H1 (cell line): ENCODE measurements around the gene DUS1L. TPM values are rescaled to one million over a fixed set of nuclear protein-coding genes. Genes with fewer than 3 reads are reported as not detected.

Experiments used
- CTCF ChIA-PET: fragments of 300-600 bp; sonication (Branson Sonifier 250); formaldehyde crosslinking; loops from one replicate; lab custom pipeline; 2021; ENCODE audit not compliant: partially characterized antibody; lab: Charles Lee
- POLR2A ChIA-PET: fragments of 300-600 bp; sonication (Branson Sonifier 250); formaldehyde crosslinking; loops from one replicate; lab custom pipeline; 2021; ENCODE audit warnings: inconsistent platforms; ENCODE audit not compliant: partially characterized antibody; lab: Charles Lee
- DNase-seq, 2 experiments: peaks; one replicate each; pipeline versions ENCODE4 v3.0.0 to v3.0.0-alpha.2; 2010 to 2022; ENCODE audit warnings: low spot score in 2 of 2, low read depth in 1 of 2, mixed read lengths in 1 of 2
- FAIRE-seq: peaks from 2 replicates; lab custom pipeline; 2011; peaks lifted over from hg19 to GRCh38; lab: Jason Lieb, UNC
- H2AFZ ChIP-seq: 2 replicates; pipeline ENCODE4 v1.8.1; 2012; ENCODE audit warnings: low read length, inconsistent platforms
- H2AK5ac ChIP-seq: 2 replicates; pipeline ENCODE4 v1.6.1; 2013; ENCODE audit warnings: low read depth, low read length
- H2BK120ac ChIP-seq: replicated peaks from 2 replicates; pipeline ENCODE3; 2013; ENCODE audit warnings: low read depth, low read length, inconsistent platforms
- H2BK12ac ChIP-seq: 2 replicates; pipeline ENCODE4 v1.6.1; 2013; ENCODE audit warnings: low read depth, low read length
- H2BK15ac ChIP-seq: 2 replicates; pipeline ENCODE4 v1.6.1; 2013; ENCODE audit warnings: low read length
- H2BK20ac ChIP-seq: 2 replicates; pipeline ENCODE4 v1.6.1; 2013; ENCODE audit warnings: low read length
- H2BK5ac ChIP-seq: 2 replicates; pipeline ENCODE4 v1.6.1; 2013; ENCODE audit warnings: low read depth, low read length
- H3K14ac ChIP-seq: 2 replicates; pipeline ENCODE4 v1.6.1; 2013; ENCODE audit warnings: inconsistent platforms; ENCODE audit not compliant: insufficient read length
- H3K18ac ChIP-seq: 2 replicates; pipeline ENCODE4 v1.6.1; 2013; ENCODE audit warnings: low read length; ENCODE audit errors: extremely low read depth
- H3K23ac ChIP-seq: 2 replicates; pipeline ENCODE4 v1.6.1; 2013; ENCODE audit warnings: inconsistent platforms; ENCODE audit not compliant: insufficient read length
- H3K23me2 ChIP-seq: 2 replicates; pipeline ENCODE4 v1.6.1; 2013; ENCODE audit warnings: low read depth, low read length
- H3K27ac ChIP-seq: 2 replicates; pipeline ENCODE4 v1.6.1; 2011; ENCODE audit warnings: low read depth, low read length, inconsistent platforms
- H3K27me3 ChIP-seq, 4 experiments: replicated peaks in 1 of 4; 1 replicate in 1 of 4; 2 replicates in 3 of 4; pipeline versions ENCODE4 v1.6.1 to v1.8.1; 2011 to 2013; ENCODE audit warnings: low read length in 3 of 4, mild to moderate bottlenecking in 3 of 4, inconsistent platforms in 2 of 4, mixed read lengths in 2 of 4, moderate library complexity in 1 of 4; ENCODE audit not compliant: control insufficient read depth in 3 of 4, insufficient read depth in 3 of 4; ENCODE audit errors: extremely low read depth in 1 of 4
- H3K36me3 ChIP-seq, 4 experiments: 2 replicates each; pipeline versions ENCODE4 v1.6.1 to v1.8.1; 2011 to 2013; ENCODE audit warnings: mild to moderate bottlenecking in 4 of 4, low read length in 3 of 4, moderate library complexity in 2 of 4, control low read depth in 1 of 4, inconsistent platforms in 1 of 4; ENCODE audit not compliant: insufficient read depth in 4 of 4, control insufficient read depth in 2 of 4
- H3K4ac ChIP-seq: replicated peaks from 2 replicates; pipeline ENCODE3; 2013; ENCODE audit warnings: low read length, low read depth, mixed read lengths, inconsistent platforms; ENCODE audit not compliant: insufficient read length
- H3K4me1 ChIP-seq, 4 experiments: replicated peaks in 1 of 4; 1 replicate in 1 of 4; 2 replicates in 3 of 4; pipeline versions ENCODE4 v1.6.1 to v1.8.1; 2011 to 2013; ENCODE audit warnings: low read length in 3 of 4, inconsistent platforms in 2 of 4, mixed read lengths in 1 of 4; ENCODE audit not compliant: insufficient read depth in 4 of 4, control insufficient read depth in 3 of 4
- H3K4me2 ChIP-seq, 2 experiments: 2 replicates each; pipeline versions ENCODE4 v1.6.1 to v1.8.1; 2011 to 2013; ENCODE audit warnings: low read depth in 2 of 2, low read length in 2 of 2, control low read depth in 1 of 2, inconsistent platforms in 1 of 2, mild to moderate bottlenecking in 1 of 2; ENCODE audit not compliant: insufficient read depth in 1 of 2
- H3K4me3 ChIP-seq, 4 experiments: fragments of 200-600, 300-600 bp in 1 of 4; sonication (generic), shearing (Covaris generic), sonication (Bioruptor Twin) in 1 of 4; 2 replicates each; pipeline versions ENCODE4 v1.5.1 to v1.8.1; 2011 to 2016; ENCODE audit warnings: low read length in 4 of 4, low read depth in 3 of 4, control low read depth in 2 of 4, inconsistent platforms in 2 of 4, mild to moderate bottlenecking in 2 of 4, mixed read lengths in 1 of 4, moderate library complexity in 1 of 4; ENCODE audit not compliant: insufficient read depth in 2 of 4; ENCODE audit errors: extremely low read depth in 1 of 4
- H3K56ac ChIP-seq: replicated peaks from 2 replicates; pipeline ENCODE3; 2013; ENCODE audit warnings: low read depth, mild to moderate bottlenecking, mixed read lengths, low read length, inconsistent platforms; ENCODE audit not compliant: insufficient read length
- H3K79me1 ChIP-seq: 2 replicates; pipeline ENCODE4 v1.6.1; 2013; ENCODE audit warnings: low read depth, low read length, control low read depth
- H3K79me2 ChIP-seq, 2 experiments: 2 replicates each; pipeline versions ENCODE4 v1.6.1 to v1.8.1; 2012 to 2013; ENCODE audit warnings: low read length in 2 of 2, mild to moderate bottlenecking in 2 of 2, inconsistent platforms in 1 of 2; ENCODE audit not compliant: insufficient read depth in 2 of 2, control insufficient read depth in 1 of 2
- H3K9ac ChIP-seq, 4 experiments: replicated peaks in 1 of 4; 1 replicate in 1 of 4; 2 replicates in 3 of 4; pipeline versions ENCODE4 v1.6.1 to v1.8.1; 2011 to 2013; ENCODE audit warnings: low read depth in 3 of 4, low read length in 3 of 4, control low read depth in 2 of 4, mild to moderate bottlenecking in 2 of 4, moderate library complexity in 2 of 4, inconsistent platforms in 1 of 4; ENCODE audit errors: extremely low read depth in 1 of 4
- H3K9me3 ChIP-seq, 2 experiments: 2 replicates each; pipeline versions ENCODE4 v1.6.1 to v1.8.1; 2012 to 2013; ENCODE audit warnings: mild to moderate bottlenecking in 2 of 2, moderate library complexity in 2 of 2, control low read depth in 1 of 2, inconsistent platforms in 1 of 2, low read depth in 1 of 2, low read length in 1 of 2, mixed read lengths in 1 of 2; ENCODE audit not compliant: insufficient read depth in 2 of 2
- H4K20me1 ChIP-seq, 2 experiments: replicated peaks in 1 of 2; 2 replicates each; pipeline versions ENCODE3 to v1.8.1; 2011 to 2013; ENCODE audit warnings: inconsistent platforms in 2 of 2, low read length in 2 of 2, mild to moderate bottlenecking in 1 of 2; ENCODE audit not compliant: insufficient read depth in 2 of 2, control insufficient read depth in 1 of 2
- H4K5ac ChIP-seq: 2 replicates; pipeline ENCODE4 v1.6.1; 2013; ENCODE audit warnings: low read length, low read depth, mixed read lengths, inconsistent platforms; ENCODE audit not compliant: insufficient read length
- H4K8ac ChIP-seq: 2 replicates; pipeline ENCODE4 v1.8.0; 2013; ENCODE audit warnings: mild to moderate bottlenecking, moderate library complexity, low read length, inconsistent platforms; ENCODE audit not compliant: insufficient read depth; ENCODE audit errors: extremely low read depth
- H4K91ac ChIP-seq: replicated peaks from 2 replicates; pipeline ENCODE3; 2013; ENCODE audit warnings: low read length, mixed read lengths, inconsistent platforms; ENCODE audit not compliant: insufficient read length
- CHD1 ChIP-seq: IDR thresholded peaks from 2 replicates; pipeline ENCODE4 v1.6.1; 2012; ENCODE audit warnings: low read depth, low read length, improper control_type of control experiment
- SP4 ChIP-seq: IDR thresholded peaks from 2 replicates; pipeline ENCODE4 v1.6.1; 2012; ENCODE audit warnings: low read length, inconsistent platforms
- TAF1 ChIP-seq: IDR thresholded peaks from 2 replicates; pipeline ENCODE4 v1.6.1; 2011; ENCODE audit warnings: mild to moderate bottlenecking, low read depth, low read length
- TCF12 ChIP-seq: IDR thresholded peaks from 2 replicates; pipeline ENCODE4 v1.6.1; 2011; ENCODE audit warnings: low read depth, mild to moderate bottlenecking, low read length
- WGBS, 2 experiments: shearing (Covaris generic) in 1 of 2; methylation state at CpG; one replicate each; pipeline versions ENCODE4 v1.1.6 to v1.1.7; 2013 to 2015; ENCODE audit warnings: low lambda C conversion rate in 2 of 2, mixed read lengths in 2 of 2, inconsistent platforms in 1 of 2, low coverage in 1 of 2, missing lambda C conversion rate in 1 of 2; ENCODE audit not compliant: insufficient replicate concordance in 2 of 2, insufficient coverage in 1 of 2, insufficient read length in 1 of 2; ENCODE audit errors: extremely low coverage in 1 of 2, missing lambda C conversion rate in 1 of 2; 5-methylcytosine and 5-hydroxymethylcytosine counted together
- polyA plus RNA-seq, 7 experiments: library from polyadenylated mRNA; depleted of rRNA in 3 of 7; stranded (reverse) in 5 of 7; unstranded in 2 of 7; fragments of >200 nt in 5 of 7; fragments of 200-250 nt in 2 of 7; gene quantifications; 1 replicate in 5 of 7; 2 replicates in 1 of 7; 4 replicates in 1 of 7; pipeline versions ENCODE4 v1.2.1 to v1.2.3, GENCODE V29; 2011 to 2013; ENCODE audit warnings: missing spikeins in 2 of 7, mixed read lengths in 2 of 7
- total RNA-seq: library from RNA; stranded (reverse); fragmentation: NEBNext Ultra II Directional; extraction: Animal tissue kit (Norgen Biotek cat#: 25700); gene quantifications from 2 replicates; pipeline ENCODE4 v1.2.1, GENCODE V29; 2021

Gene DUS1L
- total and polyA plus RNA-seq, 2 of the 8 experiments (the other 6 are each of a cell fraction or from before 2014, with no cell fraction given): 34.5 to 69.1 TPM

DNA sequence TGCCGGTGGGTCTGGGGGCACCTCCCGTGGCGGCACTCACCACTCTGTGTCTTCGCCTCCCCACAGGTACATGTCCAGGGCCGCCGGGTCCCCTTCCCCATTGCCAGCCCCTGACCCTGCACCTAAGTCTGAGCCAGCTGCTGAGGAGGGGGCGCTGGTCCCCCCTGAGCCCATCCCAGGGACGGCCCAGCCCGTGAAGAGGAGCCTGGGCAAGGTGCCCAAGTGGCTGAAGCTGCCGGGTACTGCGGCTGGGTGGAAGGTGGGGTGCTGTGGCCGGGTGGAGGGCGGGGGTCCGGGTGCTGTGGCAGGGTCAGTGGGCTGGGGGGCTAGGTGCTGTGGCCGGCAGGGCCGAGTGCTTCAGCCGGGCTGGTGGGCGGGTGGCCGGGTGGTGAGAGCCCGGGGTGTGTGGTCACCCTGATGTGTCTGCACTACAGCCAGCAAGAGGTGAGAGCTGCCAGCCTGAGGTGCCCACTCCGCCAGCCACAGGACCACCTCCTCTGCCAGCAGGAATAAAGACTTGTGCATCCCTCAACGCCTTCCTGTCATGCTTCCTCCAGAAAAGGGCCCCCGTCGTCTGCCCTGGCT lies 48.6 kb downstream of the DUS1L start:
- Histone ChIP-seq H4K5ac (peak overlapping the region; percentile 31), H3K27ac (no peak overlapping the region), H3K4ac (no peak overlapping the region), H3K18ac (no peak overlapping the region), H3K4me1 (peaks cover 0 to 7% (median 3%) of the 10 kb centered on the region in 4 experiments; a peak in 5 of 7 replicates), H3K23ac (no peak overlapping the region), H2BK5ac (no peak overlapping the region; the same call in 1 of the 2 replicates), H3K79me1 (peaks cover 1% of the 10 kb centered on the region; the same call in 1 of the 2 replicates), H2BK15ac (0 out of 2 replicates have a peak overlapping the region, but pooled peaks have one; percentile 16), H2BK120ac (no peak overlapping the region), H2BK20ac (no peak overlapping the region), H2AFZ (no peak overlapping the region), H3K4me2 (no peak overlapping the region), H2AK5ac (no peak overlapping the region), H2BK12ac (no peak overlapping the region), H3K4me3 (no peak overlapping the region), H3K9ac (no peak overlapping the region), H3K56ac (no peak overlapping the region), H3K9me3 (no peaks in the 10 kb centered on the region), H3K14ac (no peak overlapping the region), H3K79me2 (peaks cover 0 to 7% of the 10 kb centered on the region in 2 experiments; a peak in 1 of 4 replicates), H3K23me2 (peaks cover 3% of the 10 kb centered on the region; the same call in 1 of the 2 replicates), H3K36me3 (no peaks in the 10 kb centered on the region; a peak in 1 of 8 replicates), H4K20me1 (peaks cover 9 to 18% of the 10 kb centered on the region in 2 experiments), H3K27me3 (no peaks in the 10 kb centered on the region), H4K8ac (no peak overlapping the region; the same call in 1 of the 2 replicates), H4K91ac (no peak overlapping the region)
- ChIA-PET CTCF (interaction anchor here (0.6 to 2.7 kb wide), 9 partner anchors 11 to 187 kb away, joined by 3 to 20 read pairs (median 3); partner anchors contain the start of genes NOTUM and RAC3), POLR2A (interaction anchor here (0.7 to 2.8 kb wide), 13 partner anchors 9 to 103 kb away, joined by 3 to 9 read pairs (median 4); partner anchors contain the start of gene FASN)
- no peak for FAIRE-seq
- DNase-seq: no peak
- WGBS, 2 experiments: 91% methylated on average over 21 of the region's 24 CpGs; no CpG with 5 or more reads in 1 of the 2 experiments
- no peak for TF ChIP-seq TCF12
- TF ChIP-seq SP4: no peak
- no peak for TF ChIP-seq TAF1
- TF ChIP-seq CHD1: no peak
